HG03378 (cell line): Measurements from ENCODE around the gene CNN1.
"Not testable (repeated sequence)": the region's sequence is repeated elsewhere in the genome, so short reads cannot be mapped to it uniquely, and the experiment has no call there.

Source experiments
- ATAC-seq: cut with Tn5 transposase; IDR thresholded peaks from one replicate; pipeline ENCODE4 v1.9.1; 2021; ENCODE audit warnings: mild to moderate bottlenecking, moderate library complexity; ENCODE audit not compliant: unreplicated experiment

CNN1 gene

DNA sequence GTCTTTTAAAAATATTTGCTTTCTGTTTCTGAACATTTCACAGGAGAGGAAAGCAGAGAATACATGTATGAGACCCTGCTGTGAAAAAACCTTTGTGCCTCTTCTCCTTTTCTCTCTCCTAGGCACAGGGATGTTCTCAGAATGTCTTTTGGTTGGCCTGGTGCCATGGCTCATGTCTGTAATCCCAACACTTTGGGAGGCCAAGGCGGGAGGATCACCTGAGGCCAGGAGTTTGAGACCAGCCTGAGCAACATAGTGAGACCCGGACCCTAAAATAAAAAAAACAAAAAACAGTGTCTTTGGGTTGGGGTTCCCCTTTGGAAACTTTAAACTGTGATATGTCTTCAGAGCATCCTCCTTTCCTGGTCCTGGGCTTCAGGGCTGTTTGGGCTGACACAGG is 60.1 kb downstream of the CNN1 start:
- ATAC-seq = no peak

- ATAC-seq = not testable (repeated sequence)
Measured at GRCh38 chr19:11599704-11600103, 61.1 kb downstream of the CNN1 start.
